DOHH2 (cell line): ENCODE measurements around the gene WASL.
"Not testable (repeated sequence)": the region's sequence is repeated elsewhere in the genome, so short reads cannot be mapped to it uniquely, and the experiment has no call there.

Source experiments
- H3F3A ChIP-seq: fragments of 200-600 bp; sonication (generic), shearing (Covaris generic); 2 replicates; pipeline ENCODE4 v1.6.0; 2016; ENCODE audit warnings: antibody characterized with exemption, mild to moderate bottlenecking; ENCODE audit not compliant: control insufficient read depth, insufficient read depth
- H3K27ac ChIP-seq: fragments of 200-600 bp; sonication (generic); 2 replicates; pipeline ENCODE4 v1.5.1; 2014; ENCODE audit warnings: low read depth, mild to moderate bottlenecking, low read length, moderate library complexity
- H3K27me3 ChIP-seq: fragments of 200-600 bp; sonication (generic); 2 replicates; pipeline ENCODE4 v1.6.1; 2014; ENCODE audit warnings: mild to moderate bottlenecking, low read length, mixed read lengths; ENCODE audit not compliant: control insufficient read depth
- H3K36me3 ChIP-seq: fragments of 200-600 bp; sonication (generic); 2 replicates; pipeline ENCODE4 v1.6.1; 2014; ENCODE audit warnings: mild to moderate bottlenecking, low read length, moderate library complexity, mixed read lengths; ENCODE audit not compliant: control insufficient read depth
- H3K4me1 ChIP-seq: fragments of 200-600 bp; sonication (generic); 2 replicates; pipeline ENCODE4 v1.6.1; 2014; ENCODE audit warnings: mild to moderate bottlenecking, low read length, mixed read lengths; ENCODE audit not compliant: control insufficient read depth
- H3K4me2 ChIP-seq: fragments of 200-600 bp; sonication (generic); 2 replicates; pipeline ENCODE4 v1.6.0; 2014; ENCODE audit warnings: mild to moderate bottlenecking, low read length, moderate library complexity
- H3K4me3 ChIP-seq: fragments of 200-600 bp; sonication (generic); 2 replicates; pipeline ENCODE4 v1.5.1; 2014; ENCODE audit warnings: mild to moderate bottlenecking, low read length, mixed read lengths
- H3K79me2 ChIP-seq: fragments of 200-600 bp; sonication (generic); 2 replicates; pipeline ENCODE4 v1.6.1; 2014; ENCODE audit warnings: mild to moderate bottlenecking, low read length, mixed read lengths; ENCODE audit not compliant: control insufficient read depth
- H3K9me2 ChIP-seq: fragments of 200-600 bp; sonication (generic); replicated peaks from 2 replicates; pipeline ENCODE4 v1.6.1; 2014; ENCODE audit warnings: mild to moderate bottlenecking, low read length, mixed read lengths; ENCODE audit not compliant: control insufficient read depth
- H3K9me3 ChIP-seq: fragments of 200-600 bp; sonication (generic); 2 replicates; pipeline ENCODE4 v1.6.1; 2014; ENCODE audit warnings: antibody characterized with exemption, low read length, mixed read lengths; ENCODE audit not compliant: control insufficient read depth, insufficient read depth
- H4K20me1 ChIP-seq: fragments of 200-600 bp; sonication (generic); 2 replicates; pipeline ENCODE4 v1.6.0; 2014; ENCODE audit warnings: low read depth, mild to moderate bottlenecking, antibody characterized with exemption, low read length, moderate library complexity; ENCODE audit not compliant: control insufficient read depth, insufficient read depth
- CTCF ChIP-seq: fragments of 200-600 bp; sonication (generic); IDR thresholded peaks from one replicate; pipeline ENCODE4 v1.5.1; 2014; ENCODE audit warnings: antibody characterized with exemption, mild to moderate bottlenecking, low read depth, low read length; ENCODE audit not compliant: poor library complexity, severe bottlenecking
- EZH2phosphoT487 ChIP-seq: fragments of 200-600 bp; sonication (generic); IDR thresholded peaks from 2 replicates; pipeline ENCODE4 v1.6.1; 2017; ENCODE audit warnings: borderline replicate concordance, mild to moderate bottlenecking, antibody characterized with exemption, low read length, moderate library complexity, mixed read lengths

The WASL gene

DNA sequence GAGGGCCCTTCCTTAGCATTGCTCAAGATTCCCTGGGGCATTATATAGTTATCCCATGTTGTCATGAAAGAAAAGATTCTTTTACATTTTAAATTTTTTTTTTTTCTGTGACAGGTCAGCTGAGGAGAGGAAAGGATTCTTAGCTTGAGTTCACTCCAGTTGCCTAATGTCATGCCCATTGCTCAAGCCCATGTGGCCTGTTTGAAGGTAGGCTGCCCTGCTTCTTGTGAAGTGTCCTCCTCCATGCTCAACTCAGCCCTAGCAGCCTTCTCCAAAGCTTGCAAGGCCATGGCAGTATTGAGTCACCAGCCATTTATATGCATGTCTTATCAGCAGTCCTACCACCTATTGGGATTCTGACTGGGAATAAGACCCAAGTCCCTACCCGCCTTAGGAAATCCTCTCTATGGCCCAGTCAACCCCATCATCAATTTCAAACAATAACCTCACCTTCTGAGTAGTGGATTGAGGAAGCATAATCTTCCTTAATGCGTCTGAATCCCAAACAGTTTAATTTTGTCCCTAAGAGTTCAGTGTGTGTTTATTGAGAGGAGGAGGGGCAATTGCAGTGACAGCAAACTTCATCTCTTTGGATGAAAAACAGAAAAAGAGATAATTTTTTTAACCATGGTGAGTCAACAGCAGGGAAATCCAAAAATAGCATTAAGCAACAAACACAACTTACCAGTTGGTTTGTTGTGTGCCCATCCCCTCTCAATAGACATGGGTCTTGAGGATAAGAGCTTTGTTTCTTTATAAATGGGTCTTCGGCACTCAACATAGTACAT is 38.6 kb upstream of the WASL start:
- Histone ChIP-seq H3K9me2 (no peaks in the 10 kb centered on the region), H3K27me3 (no peaks in the 10 kb centered on the region), H3K4me3 (no peak overlapping the region), H3K27ac (no peak overlapping the region), H3K36me3 (no peaks in the 10 kb centered on the region), H3K4me2 (no peak overlapping the region), H3K9me3 (no peaks in the 10 kb centered on the region), H3K79me2 (no peaks in the 10 kb centered on the region), H3K4me1 (no peaks in the 10 kb centered on the region), H3F3A (no peaks in the 10 kb centered on the region), H4K20me1 (no peaks in the 10 kb centered on the region)
- TF ChIP-seq CTCF (no peak), EZH2phosphoT487 (no peak)

- Histone ChIP-seq H3K36me3 (no peaks in the 10 kb centered on the region), H3K9me3 (no peaks in the 10 kb centered on the region), H3K9me2 (no peaks in the 10 kb centered on the region), H3K27me3 (peaks cover 3% of the 10 kb centered on the region; the same call in 1 of the 2 replicates), H4K20me1 (no peaks in the 10 kb centered on the region), H3K79me2 (no peaks in the 10 kb centered on the region), H3F3A (no peaks in the 10 kb centered on the region), H3K27ac (no peak overlapping the region), H3K4me2 (no peak overlapping the region), H3K4me3 (no peak overlapping the region), H3K4me1 (no peaks in the 10 kb centered on the region)
- TF ChIP-seq EZH2phosphoT487 = no peak
These were observed 35.5 kb upstream of the WASL start for GRCh38 chr7:123784263-123784662.

DNA sequence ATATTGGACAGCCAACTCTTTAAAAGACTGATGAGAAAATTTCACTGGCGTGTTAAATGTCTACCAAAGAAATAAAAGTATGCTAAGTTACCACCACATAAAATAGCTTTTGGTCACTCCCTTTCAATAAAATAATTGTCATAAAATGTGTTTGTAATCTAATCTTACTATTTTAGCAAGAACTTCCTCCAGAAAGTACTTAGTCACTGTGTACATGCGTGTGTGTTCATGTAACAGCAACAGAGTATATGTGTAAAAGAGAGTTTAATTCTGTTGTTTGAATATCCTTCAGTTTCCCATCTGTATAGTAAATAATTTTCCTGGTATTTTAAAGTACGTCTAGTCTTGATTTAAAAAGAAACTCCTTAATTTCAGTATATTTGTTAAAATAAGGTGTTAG is 35.0 kb upstream of the WASL start:
- H3K36me3 ChIP-seq = no peaks in the 10 kb centered on the region
- no peaks in the 10 kb centered on the region for H3K9me3 ChIP-seq
- no peak overlapping the region for H3K4me3 ChIP-seq
- no peaks in the 10 kb centered on the region for H3K9me2 ChIP-seq
- no peaks in the 10 kb centered on the region for H3K79me2 ChIP-seq
- peaks cover 3% of the 10 kb centered on the region for H3K27me3 ChIP-seq
- H3K4me2 ChIP-seq = no peak overlapping the region
- TF ChIP-seq CTCF (no peak), EZH2phosphoT487 (no peak)
- H4K20me1 ChIP-seq = no peaks in the 10 kb centered on the region
- no peaks in the 10 kb centered on the region for H3K4me1 ChIP-seq
- H3F3A ChIP-seq = no peaks in the 10 kb centered on the region
- H3K27ac ChIP-seq = no peak overlapping the region

GRCh38 chr7:123782071-123782798 is 33.4 kb upstream of the WASL start:
- Histone ChIP-seq H3K4me3 (no peak overlapping the region), H3F3A (no peaks in the 10 kb centered on the region), H3K27ac (no peak overlapping the region), H3K9me3 (no peaks in the 10 kb centered on the region), H3K79me2 (no peaks in the 10 kb centered on the region), H3K4me1 (no peaks in the 10 kb centered on the region), H4K20me1 (no peaks in the 10 kb centered on the region), H3K27me3 (peaks cover 6% of the 10 kb centered on the region), H3K9me2 (no peaks in the 10 kb centered on the region), H3K36me3 (no peaks in the 10 kb centered on the region), H3K4me2 (no peak overlapping the region)
- TF ChIP-seq CTCF = no peak
- no peak for TF ChIP-seq EZH2phosphoT487

DNA sequence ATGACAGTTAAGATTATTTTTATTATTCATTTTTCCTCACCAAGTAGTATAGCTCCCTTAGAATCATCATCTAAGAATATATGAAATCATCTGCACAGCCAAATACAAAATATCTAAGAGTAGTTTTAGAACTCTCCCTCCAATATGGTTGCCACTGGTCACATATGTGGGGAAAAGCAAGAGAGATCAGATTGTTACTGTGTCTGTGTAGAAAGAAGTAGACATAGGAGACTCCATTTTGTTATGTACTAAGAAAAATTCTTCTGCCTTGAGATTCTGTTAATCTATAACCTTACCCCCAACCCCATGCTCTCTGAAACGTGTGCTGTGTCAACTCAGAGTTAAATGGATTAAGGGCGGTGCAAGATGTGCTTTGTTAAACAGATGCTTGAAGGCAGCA is 31.7 kb upstream of the WASL start:
- H3K9me2 ChIP-seq, H3K27ac ChIP-seq, H3K4me1 ChIP-seq, H3K79me2 ChIP-seq, H3K4me2 ChIP-seq, H3K27me3 ChIP-seq, H3K4me3 ChIP-seq, H3K9me3 ChIP-seq, H3K36me3 ChIP-seq, H3F3A ChIP-seq, H4K20me1 ChIP-seq: not testable (repeated sequence)
